ENCODE data around the gene DDR1. TPM values are rescaled to one million over a fixed set of nuclear protein-coding genes. Genes with fewer than 3 reads are reported as not detected.

The DDR1 gene
- total RNA-seq, 2 donors from 2014 or later = 22.1 to 23.8 TPM

GRCh38 chr6:30914076-30914853 is 29.9 kb downstream of the DDR1 start, which contains the start of gene VARS2:
TSS of gene VARS2 (plus strand) at chr6:30914238. CDS start at chr6:30914837, 599 bp downstream.
- DNase-seq (ENCODE audit: low spot score) (peak; percentile 49), ATAC-seq (ENCODE audit: insufficient number of reproducible peaks, low FRiP score, low read depth) (peak; percentile 58)
- peak within 1 kb of the TSS; percentile 86 to 93 for H3K27ac ChIP-seq
- H3K9me3 ChIP-seq = no peaks in the 10 kb centered on the region
- peaks cover 27% of the 10 kb centered on the region for H3K36me3 ChIP-seq
- peak within 1 kb of the TSS; percentile 78 for H3K4me3 ChIP-seq
- TF ChIP-seq CTCF (IDR thresholded peaks at IDR 0.05) = peak; percentile 26
- H3K4me1 ChIP-seq (ENCODE audit: control insufficient read depth in 1 of 2, low read depth in 2 of 2) = peaks cover 10 to 32% of the 10 kb centered on the region in 2 donors
- no peaks in the 10 kb centered on the region for H3K27me3 ChIP-seq (replicated peaks; ENCODE audit: insufficient read depth)

- Histone ChIP-seq H3K4me3 (peak overlapping the region; percentile 78), H3K27ac (peak overlapping the region; percentile 86 to 93), H3K4me1 (ENCODE audit: control insufficient read depth in 1 of 2, low read depth in 2 of 2) (peaks cover 10 to 29% of the 10 kb centered on the region in 2 donors), H3K9me3 (no peaks in the 10 kb centered on the region), H3K27me3 (replicated peaks; ENCODE audit: insufficient read depth) (no peaks in the 10 kb centered on the region), H3K36me3 (peaks cover 32% of the 10 kb centered on the region)
- no peak for TF ChIP-seq CTCF (IDR thresholded peaks at IDR 0.05)
- DNase-seq (ENCODE audit: low spot score) (no peak), ATAC-seq (ENCODE audit: insufficient number of reproducible peaks, low FRiP score, low read depth) (no peak)
Observed at GRCh38 chr6:30914854-30915590, 30.7 kb downstream of the DDR1 start.

DNA sequence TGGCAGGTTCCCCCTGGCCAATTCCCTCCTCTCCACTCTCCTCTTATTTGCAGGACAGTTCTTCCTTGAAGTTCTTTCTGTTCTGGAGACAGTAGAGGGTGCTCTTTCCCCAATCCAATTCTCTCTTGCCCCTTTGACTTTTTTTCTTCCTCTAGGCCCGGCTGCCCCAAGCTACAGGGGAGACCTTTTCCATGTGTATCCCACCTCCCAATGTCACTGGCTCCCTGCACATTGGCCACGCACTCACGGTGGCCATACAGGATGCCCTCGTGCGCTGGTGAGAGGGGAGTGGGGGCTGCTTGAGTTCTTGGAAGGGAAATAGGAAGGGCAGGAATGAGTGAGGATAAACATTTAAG is 31.2 kb downstream of the DDR1 start:
- ATAC-seq (ENCODE audit: insufficient number of reproducible peaks, low FRiP score, low read depth) (peak; percentile 18), DNase-seq (ENCODE audit: low spot score) (no peak)
- no peaks in the 10 kb centered on the region for H3K9me3 ChIP-seq
- no peaks in the 10 kb centered on the region for H3K27me3 ChIP-seq (replicated peaks; ENCODE audit: insufficient read depth)
- peaks cover 33% of the 10 kb centered on the region for H3K36me3 ChIP-seq
- no peak overlapping the region for H3K4me3 ChIP-seq
- TF ChIP-seq CTCF (IDR thresholded peaks at IDR 0.05) = peak; percentile 41
- H3K27ac ChIP-seq = peak overlapping the region in 1 of 2 donors; percentile 86
- H3K4me1 ChIP-seq (ENCODE audit: control insufficient read depth in 1 of 2, low read depth in 2 of 2) = peaks cover 10 to 29% of the 10 kb centered on the region in 2 donors

- no peak for TF ChIP-seq CTCF (IDR thresholded peaks at IDR 0.05)
- Histone ChIP-seq H3K9me3 (no peaks in the 10 kb centered on the region), H3K4me1 (ENCODE audit: control insufficient read depth in 1 of 2, low read depth in 2 of 2) (peaks cover 10 to 29% of the 10 kb centered on the region in 2 donors), H3K27me3 (replicated peaks; ENCODE audit: insufficient read depth) (no peaks in the 10 kb centered on the region), H3K36me3 (peaks cover 41% of the 10 kb centered on the region), H3K27ac (no peak overlapping the region), H3K4me3 (no peak overlapping the region)
- DNase-seq (ENCODE audit: low spot score) (no peak), ATAC-seq (ENCODE audit: insufficient number of reproducible peaks, low FRiP score, low read depth) (no peak)
Observed at GRCh38 chr6:30917041-30917440, 32.7 kb downstream of the DDR1 start.

DNA sequence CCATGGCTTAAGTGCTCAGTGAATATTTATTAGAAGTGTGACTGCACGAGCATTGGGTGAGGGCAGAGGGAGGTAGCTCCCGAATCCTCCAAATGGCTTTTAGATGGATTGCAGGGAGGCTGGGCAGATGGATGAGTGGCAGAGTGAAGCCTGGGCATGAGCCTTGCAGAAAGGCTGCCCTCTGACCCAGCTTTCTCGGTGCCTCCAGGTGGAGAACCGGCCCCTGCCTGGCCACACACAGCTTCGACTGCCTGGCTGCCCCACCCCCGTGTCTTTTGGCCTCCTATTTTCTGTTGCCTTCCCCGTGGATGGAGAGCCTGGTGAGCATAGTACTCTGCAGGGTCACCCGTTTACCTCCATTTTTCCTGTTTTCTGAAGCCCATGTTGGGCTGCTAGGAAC is 33.2 kb downstream of the DDR1 start:
- peaks cover 10 to 29% of the 10 kb centered on the region in 2 donors for H3K4me1 ChIP-seq (ENCODE audit: control insufficient read depth in 1 of 2, low read depth in 2 of 2)
- H3K27me3 ChIP-seq (replicated peaks; ENCODE audit: insufficient read depth) = no peaks in the 10 kb centered on the region
- H3K4me3 ChIP-seq = no peak overlapping the region
- no peak for TF ChIP-seq CTCF (IDR thresholded peaks at IDR 0.05)
- DNase-seq (ENCODE audit: low spot score) = no peak
- peaks cover 45% of the 10 kb centered on the region for H3K36me3 ChIP-seq
- no peak overlapping the region for H3K27ac ChIP-seq
- no peaks in the 10 kb centered on the region for H3K9me3 ChIP-seq
- ATAC-seq (ENCODE audit: insufficient number of reproducible peaks, low FRiP score, low read depth) = no peak

Data from thoracic aorta (tissue), 2 donors.